ENCODE data around the gene SSH2.

SSH2 gene

DNA sequence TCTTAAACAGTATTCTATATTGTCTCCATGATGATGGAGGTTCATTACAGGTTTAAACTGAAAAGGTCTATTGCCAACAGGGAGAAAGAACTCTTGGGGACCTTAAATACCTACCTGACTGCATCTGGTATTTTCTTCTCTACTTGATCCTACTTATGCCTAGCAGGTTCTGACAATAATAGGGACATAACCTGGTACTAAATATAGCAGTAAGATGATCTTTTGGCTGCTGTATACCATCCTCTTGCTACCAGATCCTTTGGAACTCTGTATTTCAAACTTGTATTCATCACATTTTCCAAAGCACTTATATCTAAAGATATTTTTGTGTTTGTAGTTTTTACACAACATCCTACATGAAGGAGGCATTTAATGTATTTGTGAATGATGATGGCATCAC is 160.8 kb downstream of the SSH2 start:
- no peak for DNase-seq

DNA sequence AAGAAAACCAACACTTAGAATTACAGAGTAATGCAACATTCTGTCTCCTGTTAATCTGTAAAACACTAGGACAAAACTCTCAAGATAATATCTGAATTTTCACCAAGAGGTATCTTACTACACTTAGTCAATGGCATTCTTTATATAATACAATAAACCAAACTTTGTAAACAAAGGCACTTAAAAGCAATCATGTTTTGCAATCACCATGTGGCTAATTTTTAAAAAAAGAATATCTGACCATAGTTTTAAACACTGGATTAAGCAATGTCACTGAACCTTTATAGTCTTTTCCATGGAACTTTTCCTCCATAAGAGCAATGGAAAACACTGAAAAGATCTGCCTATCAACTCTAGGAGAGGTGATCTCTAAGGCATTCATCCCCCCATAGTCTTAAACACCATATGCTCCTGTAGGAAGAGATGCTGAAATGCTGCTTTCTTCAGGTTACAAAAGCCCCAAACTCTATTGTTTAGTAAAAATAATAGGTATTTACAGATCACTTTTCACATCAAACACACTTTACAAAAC is 163.2 kb downstream of the SSH2 start:
- no peak for DNase-seq

DNA sequence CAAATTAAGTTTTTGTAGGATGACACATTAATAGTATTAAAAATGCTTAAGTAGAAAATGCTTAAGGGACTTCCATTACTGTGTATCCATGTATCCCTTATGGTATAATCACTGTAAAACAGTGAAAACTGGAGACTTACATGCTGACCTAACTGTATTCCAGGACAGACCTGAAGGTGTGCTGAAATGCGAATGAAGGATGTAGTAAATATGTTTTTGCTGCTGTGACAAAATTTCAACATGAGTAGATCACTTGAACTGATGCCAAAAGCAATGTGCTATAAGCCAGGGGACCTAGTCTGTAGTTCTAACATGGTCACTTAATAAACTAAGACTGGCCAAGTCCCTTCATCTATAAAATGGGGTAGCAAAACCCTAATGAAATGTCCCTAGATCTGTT is 165.3 kb downstream of the SSH2 start:
- no peak for DNase-seq

DNA sequence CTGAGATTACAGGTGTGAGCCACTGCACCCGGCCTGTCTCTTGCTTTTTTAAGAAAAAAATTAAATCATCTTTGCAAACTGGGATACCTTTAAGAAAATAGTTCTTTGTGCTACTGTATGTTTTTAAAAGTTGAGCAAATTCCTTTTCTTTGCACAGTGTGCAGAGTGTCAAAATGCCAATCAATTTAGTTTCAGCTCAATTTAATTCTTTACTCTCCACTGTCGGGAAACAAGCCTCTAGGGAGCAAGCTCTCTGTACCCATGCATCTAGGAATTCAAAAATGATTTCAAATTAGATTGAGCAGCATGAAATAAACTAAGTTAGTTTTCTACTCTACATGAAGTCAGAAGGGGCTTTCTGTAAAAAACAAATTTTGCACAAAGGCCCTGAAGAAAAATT is 165.8 kb downstream of the SSH2 start:
- DNase-seq: no peak

DNA sequence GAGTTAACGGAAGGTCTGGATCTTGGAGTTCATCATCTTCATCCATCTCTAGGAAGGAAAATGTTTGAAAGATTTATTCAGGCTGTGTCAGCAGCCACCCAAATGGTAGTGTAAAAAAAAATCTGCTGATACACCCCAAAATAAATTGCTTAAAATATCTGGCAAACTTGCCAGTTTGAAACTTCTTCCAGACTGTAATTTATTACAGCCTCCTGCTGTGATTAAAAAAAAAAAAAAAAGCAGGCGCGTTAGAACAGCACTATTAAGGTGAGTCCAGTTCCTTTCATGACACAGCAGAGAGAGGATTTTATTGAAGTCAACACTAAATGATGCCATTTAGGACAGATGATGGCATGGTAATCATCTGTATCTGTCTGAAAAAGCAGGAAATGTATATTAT is 166.8 kb downstream of the SSH2 start:
- DNase-seq: no peak

DNA sequence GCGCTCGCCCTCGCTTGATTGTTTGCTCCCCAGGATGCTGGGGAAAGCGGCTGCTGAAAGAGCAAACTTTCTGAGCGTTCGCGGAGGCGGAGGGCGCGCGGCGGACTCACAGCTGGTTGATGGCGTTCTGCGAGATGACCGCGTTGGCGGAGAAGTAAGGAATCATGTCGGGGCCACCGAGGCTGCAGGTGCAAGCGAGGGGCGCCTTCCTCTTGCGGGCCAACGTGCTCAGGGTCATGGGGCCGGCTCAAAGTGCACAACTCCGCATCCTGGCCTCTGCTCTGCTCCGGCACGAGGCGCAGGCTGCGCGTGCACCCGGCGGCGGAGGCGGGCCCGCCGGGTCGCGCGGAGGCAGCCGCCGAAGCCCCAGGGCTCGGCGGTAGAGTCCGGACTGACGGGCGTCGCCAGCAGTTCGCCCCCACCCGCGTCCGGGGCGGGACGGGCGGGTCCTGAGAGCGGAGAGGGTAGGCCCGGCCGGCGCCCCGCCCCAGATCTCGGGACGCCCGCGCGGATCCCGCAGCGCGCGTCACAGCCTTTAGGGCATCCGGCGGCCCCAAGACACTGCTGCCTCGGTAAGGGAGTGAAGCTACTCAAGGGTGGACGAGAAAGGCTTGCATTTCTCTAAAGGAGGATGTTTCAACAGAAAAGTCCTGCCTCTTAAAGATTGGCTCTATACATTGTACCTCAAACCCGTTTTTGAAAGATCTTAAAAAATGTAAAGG is 168.8 kb downstream of the SSH2 start:
- peak; percentile 84 for DNase-seq

DNA sequence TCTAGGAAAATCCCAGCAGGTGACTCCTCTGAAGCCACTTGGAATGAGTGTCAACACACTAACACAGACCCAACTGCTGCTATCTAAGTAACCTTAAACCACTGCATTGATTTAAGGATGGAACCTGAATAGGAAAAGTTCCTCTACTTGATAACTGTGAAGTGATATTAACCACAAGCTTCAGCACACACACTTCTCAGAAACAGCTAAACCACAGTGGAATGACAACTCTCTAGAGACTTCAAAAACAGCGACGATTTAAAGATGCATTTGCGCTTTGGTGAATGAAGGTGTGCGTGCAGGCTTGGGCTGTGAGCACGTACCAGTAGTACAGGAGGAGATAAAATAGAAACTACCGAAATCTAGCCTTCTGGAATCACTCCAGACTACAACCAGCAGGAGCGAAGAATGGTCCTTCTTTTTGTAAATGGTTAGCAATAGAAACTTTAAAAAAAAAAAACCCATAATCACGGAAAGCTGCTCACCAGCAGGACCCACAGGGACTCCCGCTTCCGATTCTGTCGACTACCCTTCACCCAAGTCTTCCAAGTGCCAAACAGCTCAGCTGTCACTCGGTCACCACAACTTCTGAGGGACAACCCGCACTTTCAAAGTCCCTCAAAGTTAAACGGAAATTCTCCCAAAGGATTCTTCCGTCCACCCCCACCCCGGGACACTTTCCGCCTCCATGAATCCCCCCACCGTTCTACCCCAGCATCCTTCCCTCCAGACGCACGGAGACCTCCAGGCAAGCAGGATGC is 169.6 kb downstream of the SSH2 start:
- peak; percentile 32 for DNase-seq

DNA sequence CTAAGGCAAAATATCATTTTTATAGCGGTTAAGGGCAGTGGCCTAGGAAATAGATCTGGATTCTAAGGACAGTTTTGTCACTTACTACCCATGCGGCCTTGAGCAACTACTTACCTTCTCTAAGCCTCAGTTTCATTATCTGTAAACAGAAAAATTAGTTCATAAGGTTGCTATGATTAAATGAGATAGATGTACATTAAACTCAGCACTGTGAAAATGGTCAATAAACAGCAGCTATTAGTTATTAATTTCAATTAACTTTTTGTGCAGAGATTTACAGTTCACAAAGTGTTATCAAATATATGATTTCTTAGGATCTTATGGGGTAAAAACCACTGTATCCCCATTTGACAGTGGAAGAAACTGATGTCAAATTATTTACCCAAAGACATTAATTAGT is 171.8 kb downstream of the SSH2 start:
- DNase-seq: no peak

DNA sequence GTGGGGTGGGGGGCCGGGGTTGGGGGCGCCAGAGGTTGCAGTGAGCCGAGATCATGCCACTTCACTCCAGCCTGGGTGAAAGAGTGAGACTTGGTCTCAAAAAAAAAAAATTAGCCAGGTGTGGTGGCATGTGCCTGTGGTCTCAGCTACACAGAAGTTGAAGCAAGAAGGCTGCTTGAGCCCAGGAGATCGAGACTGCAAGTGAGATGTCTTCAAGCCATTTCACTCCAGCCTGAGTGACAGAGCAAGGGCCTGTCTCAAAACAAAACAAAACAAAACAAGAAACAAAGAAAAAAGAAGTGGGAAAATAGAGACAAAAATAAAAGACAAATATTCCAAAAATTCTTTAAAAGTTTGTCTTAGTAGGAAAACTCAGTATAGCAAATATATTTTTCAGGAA is 172.2 kb downstream of the SSH2 start:
- no peak for DNase-seq

DNA sequence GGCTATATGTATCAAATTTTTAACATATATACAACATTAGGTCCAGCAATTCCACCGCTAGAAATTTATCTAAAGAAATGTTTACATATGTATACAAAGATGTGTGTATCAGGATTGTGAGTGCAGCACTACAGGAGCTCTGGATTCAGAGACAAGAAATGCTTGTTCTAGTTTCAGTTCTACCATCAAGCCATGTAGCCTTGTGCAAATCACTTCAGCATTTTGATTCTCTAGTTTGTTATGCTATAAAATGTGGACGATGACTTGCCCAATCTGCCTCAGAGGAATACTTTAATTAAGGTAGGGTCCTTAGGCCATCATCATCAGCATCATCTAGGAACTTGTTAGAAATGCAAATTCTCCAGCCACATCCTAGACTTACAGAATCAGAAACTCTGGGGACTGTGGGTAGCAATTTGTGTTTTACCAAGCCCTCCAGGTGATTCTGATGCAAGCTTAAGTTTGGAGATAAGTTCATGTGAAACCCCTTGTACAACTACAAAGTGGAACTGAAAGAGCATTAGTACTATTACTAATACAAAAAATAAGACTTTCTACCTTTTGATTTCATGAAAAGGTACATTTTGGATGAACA is 176.1 kb downstream of the SSH2 start:
- no peak for DNase-seq

DNA sequence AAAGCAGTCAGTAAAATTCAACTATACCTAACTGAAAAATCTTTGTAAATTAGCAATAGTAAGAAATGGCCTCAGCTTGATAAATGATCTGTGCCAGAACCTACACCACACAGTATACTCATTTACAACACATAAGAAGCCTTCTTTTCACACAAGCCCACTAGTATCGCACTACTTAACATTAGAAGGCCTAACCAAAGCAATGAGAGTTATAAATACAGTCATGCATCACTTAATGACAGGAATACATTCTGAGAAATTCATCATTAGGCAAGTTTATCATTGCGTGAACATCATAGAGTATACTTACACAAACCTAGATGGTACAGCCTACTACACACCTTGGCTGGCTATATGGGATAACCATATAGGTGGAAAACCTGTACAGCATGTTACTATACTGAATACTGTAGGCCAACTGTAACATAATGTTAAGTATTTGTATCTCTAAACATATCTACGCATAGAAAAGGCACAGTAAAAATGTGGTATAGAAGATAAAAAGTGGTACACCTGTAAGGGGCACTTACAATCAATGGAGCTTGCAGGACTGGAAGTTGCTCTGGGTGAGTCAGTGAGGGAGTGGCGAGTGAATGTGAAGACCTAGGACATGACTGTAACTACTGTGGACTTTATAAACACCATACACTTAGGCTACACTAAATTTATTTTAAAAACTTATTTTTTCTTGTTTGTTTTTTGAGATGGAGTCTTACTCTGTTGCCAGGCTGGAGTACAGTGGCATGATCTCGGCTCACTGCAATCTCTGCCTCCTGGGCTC is 180.8 kb downstream of the SSH2 start:
- DNase-seq: no peak

DNA sequence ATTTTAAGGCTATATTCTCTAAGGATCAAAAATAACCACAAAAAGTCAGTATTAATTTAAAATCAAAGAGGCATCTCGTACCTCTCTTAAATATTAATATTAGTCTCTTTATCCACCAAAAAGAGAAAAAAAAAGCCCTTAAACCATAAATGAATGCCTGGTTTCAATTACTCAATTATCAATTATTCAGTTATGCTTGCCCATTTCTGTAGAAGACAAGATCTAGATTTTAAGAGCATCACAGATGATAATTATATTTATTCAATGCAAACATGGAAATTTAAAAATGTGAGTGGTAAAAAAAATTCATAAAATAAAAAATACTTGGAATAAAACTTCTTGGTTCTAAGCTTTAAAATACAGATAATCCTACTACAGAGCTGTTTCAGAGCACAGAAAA is 181.6 kb downstream of the SSH2 start:
- DNase-seq: no peak

DNA sequence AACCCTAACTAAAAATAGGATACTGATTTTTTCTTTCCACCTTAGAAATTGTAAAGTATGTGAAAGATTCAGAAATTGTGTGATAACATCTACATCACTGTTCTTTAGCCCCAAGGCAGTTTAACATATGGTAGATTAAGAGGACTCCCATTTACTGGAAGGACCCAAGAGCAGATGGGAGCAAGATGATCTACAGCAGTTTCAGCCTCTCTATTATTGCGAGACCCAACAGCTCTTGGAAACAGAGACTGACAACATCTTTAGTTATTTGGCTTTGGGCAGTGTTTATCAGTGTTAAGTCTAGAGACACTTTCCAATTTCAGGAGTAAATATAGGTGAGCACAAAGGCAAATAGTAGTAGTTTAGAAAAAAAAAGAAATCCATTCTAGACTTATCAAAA is 182.4 kb downstream of the SSH2 start:
- no peak for DNase-seq

DNA sequence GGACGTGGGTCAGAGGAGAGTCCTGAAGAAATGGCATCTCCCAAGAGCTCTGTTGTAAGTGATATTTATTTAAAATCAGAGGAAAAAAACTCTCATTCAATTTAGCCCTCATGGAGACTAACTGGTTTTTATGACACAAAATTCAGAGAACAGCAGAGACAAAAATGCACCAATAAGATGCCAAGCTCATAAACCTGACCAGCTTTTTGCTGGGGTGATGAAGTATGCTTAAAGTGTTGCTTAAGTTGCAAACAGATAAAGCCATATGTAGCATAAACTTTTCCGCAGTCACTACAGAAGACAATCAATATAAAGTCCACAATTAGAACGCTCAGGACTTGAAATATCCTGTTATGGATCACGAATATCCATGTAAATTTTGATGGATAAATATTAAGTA is 183.4 kb downstream of the SSH2 start:
- no peak for DNase-seq

DNA sequence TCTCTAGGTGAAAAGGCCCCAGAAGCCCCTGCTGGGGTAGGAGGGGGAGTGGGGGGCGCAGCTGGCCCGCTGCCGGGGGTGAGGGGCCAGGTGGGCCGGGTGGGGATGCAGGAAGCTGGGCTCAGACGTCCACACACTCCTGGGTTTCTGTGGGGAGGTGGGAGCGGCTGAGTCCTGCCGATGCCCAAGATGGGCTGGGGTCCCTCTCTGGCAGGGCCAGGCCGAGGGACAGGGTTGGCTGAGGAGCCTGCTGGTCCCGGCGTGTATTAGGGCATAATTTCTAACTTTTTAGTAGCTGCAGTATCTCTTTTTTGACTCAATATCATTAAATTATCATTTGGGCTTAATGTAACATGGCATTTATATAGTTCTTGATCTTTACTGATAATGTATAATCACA is 185.9 kb downstream of the SSH2 start:
- DNase-seq: no peak

DNA sequence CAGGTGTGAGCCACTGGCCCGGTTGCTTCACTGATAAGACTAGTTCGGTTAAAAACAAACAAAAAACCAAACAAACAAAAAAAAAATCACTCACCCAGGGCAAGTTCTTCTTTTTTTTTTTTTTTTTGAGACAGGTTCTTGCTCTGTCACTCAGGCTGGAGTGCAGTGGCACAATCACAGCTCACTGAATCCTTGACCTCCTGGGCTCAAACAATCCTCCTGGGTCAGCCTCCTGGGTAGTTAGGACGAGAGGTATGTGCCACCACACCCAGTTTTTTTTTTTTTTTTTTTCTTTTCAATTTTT is 187.9 kb downstream of the SSH2 start:
- DNase-seq: no peak

DNA sequence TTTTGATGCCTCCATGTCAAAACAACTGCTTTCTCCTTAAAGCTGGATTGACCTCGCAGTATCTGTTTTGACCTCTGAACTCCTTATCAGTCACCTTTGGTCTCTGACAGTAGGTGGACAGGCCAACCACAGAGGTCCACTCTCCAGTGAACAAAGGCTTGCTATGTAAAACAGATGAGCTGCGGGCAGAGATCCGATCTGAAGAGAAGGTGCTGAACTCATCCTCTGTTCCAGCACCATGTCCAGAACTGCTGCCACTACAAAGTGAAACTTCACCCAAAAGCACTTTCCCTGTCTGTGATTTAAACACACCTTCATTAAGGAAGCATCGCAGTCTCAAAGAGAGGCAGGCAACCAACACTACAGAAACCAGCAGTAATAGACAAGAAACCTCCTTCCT is 190.0 kb downstream of the SSH2 start:
- DNase-seq: no peak

DNA sequence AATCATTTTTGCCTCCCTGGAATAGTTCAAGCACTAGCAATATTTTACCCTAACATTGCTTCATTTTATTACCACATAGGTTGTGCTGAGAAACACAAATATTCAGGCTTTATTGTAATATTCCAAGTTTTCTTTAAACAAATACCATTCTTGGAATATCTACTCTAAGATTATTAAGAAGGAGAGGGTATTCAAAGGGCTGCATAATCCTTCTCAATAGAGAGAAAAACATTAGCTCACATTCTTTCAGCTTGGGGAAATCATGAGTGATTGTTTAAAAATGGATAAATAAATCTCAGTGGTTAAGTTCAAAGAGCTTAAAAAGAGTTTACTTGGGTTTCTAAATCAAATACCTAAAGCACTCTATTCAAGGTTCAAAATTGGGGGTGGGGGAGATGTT is 195.4 kb downstream of the SSH2 start:
- DNase-seq: no peak

DNA sequence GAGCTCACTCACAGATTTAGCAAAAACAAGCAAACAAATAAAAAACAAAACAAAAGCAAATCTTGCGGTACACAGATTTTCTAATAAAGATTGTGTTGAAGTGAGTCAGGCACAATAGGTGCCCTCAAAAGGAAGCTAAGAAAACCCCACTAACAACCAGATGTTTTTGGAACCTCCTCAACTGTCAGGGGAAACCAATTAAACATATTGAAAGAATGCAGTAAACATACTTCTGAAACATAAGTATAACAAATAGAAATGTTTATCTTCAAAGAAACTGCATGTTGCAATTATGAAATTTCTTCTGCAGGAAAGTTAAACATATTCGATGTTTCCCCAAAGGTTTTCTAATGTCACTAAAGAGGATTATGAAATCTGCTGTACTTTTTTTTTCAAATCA is 196.9 kb downstream of the SSH2 start:
- no peak for DNase-seq

DNA sequence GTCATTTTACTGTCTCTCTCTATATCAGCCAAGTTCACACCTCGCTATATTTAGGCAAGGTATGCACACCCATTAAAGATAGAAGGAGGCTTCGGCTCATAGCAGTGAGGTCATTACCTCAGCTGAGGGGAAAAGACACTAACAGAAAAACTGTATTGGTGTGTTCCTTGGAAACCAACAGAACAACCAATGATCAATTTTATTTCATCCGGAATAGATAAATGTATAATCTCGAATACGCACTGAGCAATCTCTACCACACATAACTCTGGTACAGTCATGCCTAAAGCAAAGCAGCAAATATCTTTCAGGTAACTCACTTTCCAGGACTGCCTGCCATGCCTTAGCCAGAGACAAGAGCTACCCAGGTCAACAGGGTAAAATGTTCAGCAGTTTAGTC is 197.4 kb downstream of the SSH2 start:
- no peak for DNase-seq

DNA sequence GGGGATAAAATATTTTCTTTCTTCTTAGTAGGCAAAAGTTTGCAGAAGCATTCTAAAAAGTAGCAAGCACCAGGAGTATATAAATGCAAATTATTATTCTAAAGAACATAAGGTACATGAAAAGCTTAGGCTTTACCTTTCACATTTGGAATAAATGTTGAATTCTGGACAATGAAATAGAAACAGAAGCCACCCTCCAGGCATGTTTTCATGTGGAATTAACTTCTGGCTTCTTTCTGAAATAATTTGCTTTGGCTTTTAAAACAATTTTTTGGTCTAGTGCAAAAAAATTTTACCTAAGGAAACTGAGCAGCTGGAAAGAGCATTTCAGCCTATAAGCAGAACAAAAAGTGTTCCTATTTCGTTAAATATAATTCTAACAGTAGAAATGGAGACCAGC is 197.8 kb downstream of the SSH2 start:
- DNase-seq: no peak

DNA sequence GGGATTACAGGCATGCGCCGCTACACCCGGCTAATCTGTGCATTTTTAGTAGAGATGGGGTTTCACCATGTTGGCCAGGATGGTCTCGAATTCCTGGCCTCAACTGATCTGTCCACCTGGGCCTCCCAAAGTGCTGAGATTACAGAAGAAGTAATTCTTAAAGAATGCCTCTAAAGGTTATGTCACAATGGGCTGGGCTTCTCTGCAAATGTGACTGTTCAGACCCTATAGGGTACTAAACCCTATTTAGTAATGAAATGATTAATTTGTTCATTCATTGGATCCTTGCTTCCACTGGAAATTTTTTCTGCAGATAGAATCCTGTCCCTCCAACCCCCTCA is 198.5 kb downstream of the SSH2 start:
- no peak for DNase-seq

DNA sequence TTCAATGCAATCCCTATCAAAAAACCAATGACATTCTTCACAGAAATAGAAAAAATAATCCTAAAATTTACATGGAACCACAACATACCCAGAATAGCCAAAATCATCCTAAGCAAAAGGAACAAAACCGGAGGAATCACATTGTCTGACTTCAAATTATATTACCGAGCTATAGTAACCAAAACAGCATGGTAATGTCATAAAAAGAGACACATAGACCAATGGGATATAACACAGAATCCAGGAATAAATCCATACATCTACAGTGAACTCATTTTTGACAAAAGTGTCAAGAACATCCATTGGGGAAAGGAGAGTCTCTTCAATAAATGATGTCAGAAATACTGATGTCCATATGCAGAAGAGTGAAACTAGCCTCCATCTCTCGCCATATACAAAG is 201.5 kb downstream of the SSH2 start:
- DNase-seq: no peak
